C1 segment of cervical spinal cord (tissue), 14 donors: ENCODE measurements around the gene RPS6KA2.

Experiments
- DNase-seq, 14 donors: peaks; one replicate each; lab custom pipeline; 2025; lab: John Stamatoyannopoulos, UW

The RPS6KA2 gene

GRCh38 chr6:166505133-166505905, 121.7 kb downstream of the RPS6KA2 start:
- DNase-seq = no peak

GRCh38 chr6:166504100-166504499, 123.0 kb downstream of the RPS6KA2 start:
- no peak for DNase-seq

GRCh38 chr6:166503167-166503744, 123.8 kb downstream of the RPS6KA2 start:
- DNase-seq = no peak

- no peak for DNase-seq
Measured at GRCh38 chr6:166502453-166502852, 124.6 kb downstream of the RPS6KA2 start.

GRCh38 chr6:166501246-166501645, 125.8 kb downstream of the RPS6KA2 start:
- no peak for DNase-seq

- peak in 10 of 14 donors; percentile 12 to 64 (median 44) for DNase-seq
Measured at GRCh38 chr6:166500246-166500645, 126.8 kb downstream of the RPS6KA2 start.

GRCh38 chr6:166499350-166500163, 127.5 kb downstream of the RPS6KA2 start:
- no peak for DNase-seq

- DNase-seq = no peak
Measured at GRCh38 chr6:166498661-166499349, 128.2 kb downstream of the RPS6KA2 start.

GRCh38 chr6:166498228-166498627, 128.8 kb downstream of the RPS6KA2 start:
- DNase-seq = no peak

- no peak for DNase-seq
Measured at GRCh38 chr6:166497087-166497899, 129.8 kb downstream of the RPS6KA2 start.

GRCh38 chr6:166496460-166496859, 130.6 kb downstream of the RPS6KA2 start:
- no peak for DNase-seq

- no peak for DNase-seq
Measured at GRCh38 chr6:166495487-166496314, 131.3 kb downstream of the RPS6KA2 start.

- DNase-seq = peak in 12 of 14 donors; percentile 9 to 77 (median 61)
Measured at GRCh38 chr6:166494757-166495486, 132.1 kb downstream of the RPS6KA2 start.

- DNase-seq = no peak
Measured at GRCh38 chr6:166494101-166494441, 133.0 kb downstream of the RPS6KA2 start.

- DNase-seq = no peak
Measured at GRCh38 chr6:166493427-166494100, 133.5 kb downstream of the RPS6KA2 start.

GRCh38 chr6:166492092-166492741, 134.8 kb downstream of the RPS6KA2 start:
- no peak for DNase-seq

- DNase-seq = peak in 1 of 14 donors; percentile 51
Measured at GRCh38 chr6:166490671-166491500, 136.2 kb downstream of the RPS6KA2 start.
